H1 (cell line): ENCODE measurements around the gene SDSL. TPM values are rescaled to one million over a fixed set of nuclear protein-coding genes. Genes with fewer than 3 reads are reported as not detected.

ENCODE experiments used
- CTCF ChIA-PET: fragments of 300-600 bp; sonication (Branson Sonifier 250); formaldehyde crosslinking; loops from one replicate; lab custom pipeline; 2021; ENCODE audit not compliant: partially characterized antibody; lab: Charles Lee
- POLR2A ChIA-PET: fragments of 300-600 bp; sonication (Branson Sonifier 250); formaldehyde crosslinking; loops from one replicate; lab custom pipeline; 2021; ENCODE audit warnings: inconsistent platforms; ENCODE audit not compliant: partially characterized antibody; lab: Charles Lee
- DNase-seq, 2 experiments: peaks; one replicate each; pipeline versions ENCODE4 v3.0.0 to v3.0.0-alpha.2; 2010 to 2022; ENCODE audit warnings: low spot score in 2 of 2, low read depth in 1 of 2, mixed read lengths in 1 of 2
- FAIRE-seq: peaks from 2 replicates; lab custom pipeline; 2011; peaks lifted over from hg19 to GRCh38; lab: Jason Lieb, UNC
- H2AFZ ChIP-seq: 2 replicates; pipeline ENCODE4 v1.8.1; 2012; ENCODE audit warnings: low read length, inconsistent platforms
- H2AK5ac ChIP-seq: 2 replicates; pipeline ENCODE4 v1.6.1; 2013; ENCODE audit warnings: low read depth, low read length
- H2BK120ac ChIP-seq: replicated peaks from 2 replicates; pipeline ENCODE3; 2013; ENCODE audit warnings: low read depth, low read length, inconsistent platforms
- H2BK12ac ChIP-seq: 2 replicates; pipeline ENCODE4 v1.6.1; 2013; ENCODE audit warnings: low read depth, low read length
- H2BK15ac ChIP-seq: 2 replicates; pipeline ENCODE4 v1.6.1; 2013; ENCODE audit warnings: low read length
- H2BK20ac ChIP-seq: 2 replicates; pipeline ENCODE4 v1.6.1; 2013; ENCODE audit warnings: low read length
- H2BK5ac ChIP-seq: 2 replicates; pipeline ENCODE4 v1.6.1; 2013; ENCODE audit warnings: low read depth, low read length
- H3K14ac ChIP-seq: 2 replicates; pipeline ENCODE4 v1.6.1; 2013; ENCODE audit warnings: inconsistent platforms; ENCODE audit not compliant: insufficient read length
- H3K18ac ChIP-seq: 2 replicates; pipeline ENCODE4 v1.6.1; 2013; ENCODE audit warnings: low read length; ENCODE audit errors: extremely low read depth
- H3K23ac ChIP-seq: 2 replicates; pipeline ENCODE4 v1.6.1; 2013; ENCODE audit warnings: inconsistent platforms; ENCODE audit not compliant: insufficient read length
- H3K23me2 ChIP-seq: 2 replicates; pipeline ENCODE4 v1.6.1; 2013; ENCODE audit warnings: low read depth, low read length
- H3K27ac ChIP-seq: 2 replicates; pipeline ENCODE4 v1.6.1; 2011; ENCODE audit warnings: low read depth, low read length, inconsistent platforms
- H3K27me3 ChIP-seq, 4 experiments: replicated peaks in 1 of 4; 1 replicate in 1 of 4; 2 replicates in 3 of 4; pipeline versions ENCODE4 v1.6.1 to v1.8.1; 2011 to 2013; ENCODE audit warnings: low read length in 3 of 4, mild to moderate bottlenecking in 3 of 4, inconsistent platforms in 2 of 4, mixed read lengths in 2 of 4, moderate library complexity in 1 of 4; ENCODE audit not compliant: control insufficient read depth in 3 of 4, insufficient read depth in 3 of 4; ENCODE audit errors: extremely low read depth in 1 of 4
- H3K36me3 ChIP-seq, 4 experiments: 2 replicates each; pipeline versions ENCODE4 v1.6.1 to v1.8.1; 2011 to 2013; ENCODE audit warnings: mild to moderate bottlenecking in 4 of 4, low read length in 3 of 4, moderate library complexity in 2 of 4, control low read depth in 1 of 4, inconsistent platforms in 1 of 4; ENCODE audit not compliant: insufficient read depth in 4 of 4, control insufficient read depth in 2 of 4
- H3K4ac ChIP-seq: replicated peaks from 2 replicates; pipeline ENCODE3; 2013; ENCODE audit warnings: low read length, low read depth, mixed read lengths, inconsistent platforms; ENCODE audit not compliant: insufficient read length
- H3K4me1 ChIP-seq, 4 experiments: replicated peaks in 1 of 4; 1 replicate in 1 of 4; 2 replicates in 3 of 4; pipeline versions ENCODE4 v1.6.1 to v1.8.1; 2011 to 2013; ENCODE audit warnings: low read length in 3 of 4, inconsistent platforms in 2 of 4, mixed read lengths in 1 of 4; ENCODE audit not compliant: insufficient read depth in 4 of 4, control insufficient read depth in 3 of 4
- H3K4me2 ChIP-seq, 2 experiments: 2 replicates each; pipeline versions ENCODE4 v1.6.1 to v1.8.1; 2011 to 2013; ENCODE audit warnings: low read depth in 2 of 2, low read length in 2 of 2, control low read depth in 1 of 2, inconsistent platforms in 1 of 2, mild to moderate bottlenecking in 1 of 2; ENCODE audit not compliant: insufficient read depth in 1 of 2
- H3K4me3 ChIP-seq, 4 experiments: fragments of 200-600, 300-600 bp in 1 of 4; sonication (generic), shearing (Covaris generic), sonication (Bioruptor Twin) in 1 of 4; 2 replicates each; pipeline versions ENCODE4 v1.5.1 to v1.8.1; 2011 to 2016; ENCODE audit warnings: low read length in 4 of 4, low read depth in 3 of 4, control low read depth in 2 of 4, inconsistent platforms in 2 of 4, mild to moderate bottlenecking in 2 of 4, mixed read lengths in 1 of 4, moderate library complexity in 1 of 4; ENCODE audit not compliant: insufficient read depth in 2 of 4; ENCODE audit errors: extremely low read depth in 1 of 4
- H3K56ac ChIP-seq: replicated peaks from 2 replicates; pipeline ENCODE3; 2013; ENCODE audit warnings: low read depth, mild to moderate bottlenecking, mixed read lengths, low read length, inconsistent platforms; ENCODE audit not compliant: insufficient read length
- H3K79me1 ChIP-seq: 2 replicates; pipeline ENCODE4 v1.6.1; 2013; ENCODE audit warnings: low read depth, low read length, control low read depth
- H3K79me2 ChIP-seq, 2 experiments: 2 replicates each; pipeline versions ENCODE4 v1.6.1 to v1.8.1; 2012 to 2013; ENCODE audit warnings: low read length in 2 of 2, mild to moderate bottlenecking in 2 of 2, inconsistent platforms in 1 of 2; ENCODE audit not compliant: insufficient read depth in 2 of 2, control insufficient read depth in 1 of 2
- H3K9ac ChIP-seq, 4 experiments: replicated peaks in 1 of 4; 1 replicate in 1 of 4; 2 replicates in 3 of 4; pipeline versions ENCODE4 v1.6.1 to v1.8.1; 2011 to 2013; ENCODE audit warnings: low read depth in 3 of 4, low read length in 3 of 4, control low read depth in 2 of 4, mild to moderate bottlenecking in 2 of 4, moderate library complexity in 2 of 4, inconsistent platforms in 1 of 4; ENCODE audit errors: extremely low read depth in 1 of 4
- H3K9me3 ChIP-seq, 2 experiments: 2 replicates each; pipeline versions ENCODE4 v1.6.1 to v1.8.1; 2012 to 2013; ENCODE audit warnings: mild to moderate bottlenecking in 2 of 2, moderate library complexity in 2 of 2, control low read depth in 1 of 2, inconsistent platforms in 1 of 2, low read depth in 1 of 2, low read length in 1 of 2, mixed read lengths in 1 of 2; ENCODE audit not compliant: insufficient read depth in 2 of 2
- H4K20me1 ChIP-seq, 2 experiments: replicated peaks in 1 of 2; 2 replicates each; pipeline versions ENCODE3 to v1.8.1; 2011 to 2013; ENCODE audit warnings: inconsistent platforms in 2 of 2, low read length in 2 of 2, mild to moderate bottlenecking in 1 of 2; ENCODE audit not compliant: insufficient read depth in 2 of 2, control insufficient read depth in 1 of 2
- H4K5ac ChIP-seq: 2 replicates; pipeline ENCODE4 v1.6.1; 2013; ENCODE audit warnings: low read length, low read depth, mixed read lengths, inconsistent platforms; ENCODE audit not compliant: insufficient read length
- H4K8ac ChIP-seq: 2 replicates; pipeline ENCODE4 v1.8.0; 2013; ENCODE audit warnings: mild to moderate bottlenecking, moderate library complexity, low read length, inconsistent platforms; ENCODE audit not compliant: insufficient read depth; ENCODE audit errors: extremely low read depth
- H4K91ac ChIP-seq: replicated peaks from 2 replicates; pipeline ENCODE3; 2013; ENCODE audit warnings: low read length, mixed read lengths, inconsistent platforms; ENCODE audit not compliant: insufficient read length
- ASH2L ChIP-seq: fragments of 200-600, 300-600 bp; sonication (generic); IDR thresholded peaks from one replicate; pipeline ENCODE4 v1.7.1; 2017; ENCODE audit warnings: low read length
- CHD1 ChIP-seq: IDR thresholded peaks from 2 replicates; pipeline ENCODE4 v1.6.1; 2012; ENCODE audit warnings: low read depth, low read length, improper control_type of control experiment
- KDM1A ChIP-seq: fragments of 200-600, 300-600 bp; sonication (generic); IDR thresholded peaks from 2 replicates; pipeline ENCODE4 v1.7.1; 2016; ENCODE audit warnings: mild to moderate bottlenecking, low read length, borderline replicate concordance
- SRF ChIP-seq: IDR thresholded peaks from 2 replicates; pipeline ENCODE4 v1.6.1; 2011; ENCODE audit warnings: mild to moderate bottlenecking, low read depth, low read length, moderate library complexity
- WGBS, 2 experiments: shearing (Covaris generic) in 1 of 2; methylation state at CpG; one replicate each; pipeline versions ENCODE4 v1.1.6 to v1.1.7; 2013 to 2015; ENCODE audit warnings: low lambda C conversion rate in 2 of 2, mixed read lengths in 2 of 2, inconsistent platforms in 1 of 2, low coverage in 1 of 2, missing lambda C conversion rate in 1 of 2; ENCODE audit not compliant: insufficient replicate concordance in 2 of 2, insufficient coverage in 1 of 2, insufficient read length in 1 of 2; ENCODE audit errors: extremely low coverage in 1 of 2, missing lambda C conversion rate in 1 of 2; 5-methylcytosine and 5-hydroxymethylcytosine counted together
- polyA plus RNA-seq, 7 experiments: library from polyadenylated mRNA; depleted of rRNA in 3 of 7; stranded (reverse) in 5 of 7; unstranded in 2 of 7; fragments of >200 nt in 5 of 7; fragments of 200-250 nt in 2 of 7; gene quantifications; 1 replicate in 5 of 7; 2 replicates in 1 of 7; 4 replicates in 1 of 7; pipeline versions ENCODE4 v1.2.1 to v1.2.3, GENCODE V29; 2011 to 2013; ENCODE audit warnings: missing spikeins in 2 of 7, mixed read lengths in 2 of 7
- total RNA-seq: library from RNA; stranded (reverse); fragmentation: NEBNext Ultra II Directional; extraction: Animal tissue kit (Norgen Biotek cat#: 25700); gene quantifications from 2 replicates; pipeline ENCODE4 v1.2.1, GENCODE V29; 2021

Gene SDSL
- total and polyA plus RNA-seq, 2 of the 8 experiments (the other 6 are each of a cell fraction or from before 2014, with no cell fraction given), result 0.69 to 1.3 TPM

GRCh38 chr12:113457185-113457584 lies 35.0 kb downstream of the SDSL start:
- Histone ChIP-seq H3K4me1 (peaks cover 0 to 4% (median 2%) of the 10 kb centered on the region in 4 experiments; a peak in 4 of 7 replicates), H2BK12ac (no peak overlapping the region), H2BK120ac (no peak overlapping the region), H2BK15ac (no peak overlapping the region), H3K79me2 (no peaks in the 10 kb centered on the region), H3K23ac (no peak overlapping the region), H3K14ac (no peak overlapping the region), H3K9ac (peak overlapping the region in 1 of 4 experiments; percentile 22; a peak in 1 of 7 replicates), H2AK5ac (no peak overlapping the region), H3K4me2 (no peak overlapping the region), H4K91ac (no peak overlapping the region), H3K18ac (no peak overlapping the region; the same call in 1 of the 2 replicates), H2AFZ (no peak overlapping the region), H3K9me3 (no peaks in the 10 kb centered on the region), H4K20me1 (no peaks in the 10 kb centered on the region), H3K79me1 (no peaks in the 10 kb centered on the region), H3K27ac (no peak overlapping the region), H2BK20ac (no peak overlapping the region), H3K4ac (no peak overlapping the region), H4K5ac (no peak overlapping the region), H3K27me3 (peaks cover under 1 to 9% (median 2%) of the 10 kb centered on the region in 4 experiments; a peak in 6 of 7 replicates), H3K23me2 (no peaks in the 10 kb centered on the region), H2BK5ac (no peak overlapping the region), H4K8ac (no peak overlapping the region), H3K36me3 (no peaks in the 10 kb centered on the region; a peak in 1 of 8 replicates), H3K4me3 (no peak overlapping the region), H3K56ac (no peak overlapping the region)
- no peak for TF ChIP-seq KDM1A
- no peak for TF ChIP-seq ASH2L
- no peak for TF ChIP-seq SRF
- no peak for TF ChIP-seq CHD1
- no peak for DNase-seq
- ChIA-PET POLR2A (no interaction called here), CTCF (interaction anchor here (1.0 to 8.0 kb wide), 4 partner anchors 14 to 309 kb away, joined by 3 to 82 read pairs (median 42); partner anchors contain the start of gene LHX5)
- FAIRE-seq, result no peak
- WGBS, 2 experiments, result 86% methylated on average over 10 of the region's 10 CpGs; no CpG with 5 or more reads in 1 of the 2 experiments
